Measurements from ENCODE around the gene OVOL1. TPM values are rescaled to one million over a fixed set of nuclear protein-coding genes. Genes with fewer than 3 reads are reported as not detected.
A peak's percentile ranks its signal among the peaks of the same experiment; 100 is the strongest.

Gene OVOL1
- total and polyA plus RNA-seq, 4 donors, result 0.28 to 3.9 TPM; not detected in 2

GRCh38 chr11:65779919-65780769 lies 6.7 kb upstream of the OVOL1 start:
- H3K27ac ChIP-seq (ENCODE audit: low read depth in 1 of 2, low read length in 2 of 2), result no peak overlapping the region
- DNase-seq (peak; percentile 86 to 93), ATAC-seq (ENCODE audit: low FRiP score) (peak; percentile 87)
- H3K4me3 ChIP-seq (ENCODE audit: low read length in 2 of 2), result peak overlapping the region; percentile 84 to 87
- H3K9me3 ChIP-seq (ENCODE audit: control insufficient read depth, low read length), result no peaks in the 10 kb centered on the region
- 4 to 7% methylated on average over 58 to 76 of the region's 76 CpGs for WGBS, 2 donors
- intact Hi-C loops (cut with DNase I), result loop anchor here (2.0 to 5.0 kb wide), 3 partner anchors 37 to 68 kb away; partner anchors contain the start of gene KAT5 (in 1 of the 2)
- no peaks in the 10 kb centered on the region for H3K4me1 ChIP-seq (ENCODE audit: control insufficient read depth in 1 of 2, insufficient read depth in 2 of 2, low read length in 2 of 2)
- peaks cover 0 to 4% of the 10 kb centered on the region in 2 donors for H3K36me3 ChIP-seq (ENCODE audit: control insufficient read depth in 1 of 2, insufficient read depth in 2 of 2, low read length in 1 of 2)
- H3K27me3 ChIP-seq (ENCODE audit: control insufficient read depth in 1 of 2, insufficient read depth in 2 of 2, low read length in 1 of 2), result no peaks in the 10 kb centered on the region

GRCh38 chr11:65780770-65781151 lies 6.1 kb upstream of the OVOL1 start, which contains the start of gene AP5B1:
TSS of gene AP5B1 (minus strand) at chr11:65780976. CDS start at chr11:65780591, 385 bp downstream.
- peak; percentile 61 for ATAC-seq (ENCODE audit: low FRiP score)
- Histone ChIP-seq H3K36me3 (ENCODE audit: control insufficient read depth in 1 of 2, insufficient read depth in 2 of 2, low read length in 1 of 2) (peaks cover 0 to 4% of the 10 kb centered on the region in 2 donors), H3K4me1 (ENCODE audit: control insufficient read depth in 1 of 2, insufficient read depth in 2 of 2, low read length in 2 of 2) (no peaks in the 10 kb centered on the region), H3K9me3 (ENCODE audit: control insufficient read depth, low read length) (no peaks in the 10 kb centered on the region), H3K27ac (ENCODE audit: low read depth in 1 of 2, low read length in 2 of 2) (no peak within 1 kb of the TSS), H3K4me3 (ENCODE audit: low read length in 2 of 2) (peak within 1 kb of the TSS; percentile 84 to 87), H3K27me3 (ENCODE audit: control insufficient read depth in 1 of 2, insufficient read depth in 2 of 2, low read length in 1 of 2) (no peaks in the 10 kb centered on the region)
- WGBS, 2 donors, result 1 to 2% methylated on average over 29 to 59 of the region's 59 CpGs
- intact Hi-C loops (cut with DNase I), result loop anchor here in 1 of 2 donors (2.0 to 5.0 kb wide), 2 partner anchors 38 to 68 kb away; partner anchors contain the start of gene KAT5
- peak in 1 of 2 donors; percentile 90 for DNase-seq

DNA sequence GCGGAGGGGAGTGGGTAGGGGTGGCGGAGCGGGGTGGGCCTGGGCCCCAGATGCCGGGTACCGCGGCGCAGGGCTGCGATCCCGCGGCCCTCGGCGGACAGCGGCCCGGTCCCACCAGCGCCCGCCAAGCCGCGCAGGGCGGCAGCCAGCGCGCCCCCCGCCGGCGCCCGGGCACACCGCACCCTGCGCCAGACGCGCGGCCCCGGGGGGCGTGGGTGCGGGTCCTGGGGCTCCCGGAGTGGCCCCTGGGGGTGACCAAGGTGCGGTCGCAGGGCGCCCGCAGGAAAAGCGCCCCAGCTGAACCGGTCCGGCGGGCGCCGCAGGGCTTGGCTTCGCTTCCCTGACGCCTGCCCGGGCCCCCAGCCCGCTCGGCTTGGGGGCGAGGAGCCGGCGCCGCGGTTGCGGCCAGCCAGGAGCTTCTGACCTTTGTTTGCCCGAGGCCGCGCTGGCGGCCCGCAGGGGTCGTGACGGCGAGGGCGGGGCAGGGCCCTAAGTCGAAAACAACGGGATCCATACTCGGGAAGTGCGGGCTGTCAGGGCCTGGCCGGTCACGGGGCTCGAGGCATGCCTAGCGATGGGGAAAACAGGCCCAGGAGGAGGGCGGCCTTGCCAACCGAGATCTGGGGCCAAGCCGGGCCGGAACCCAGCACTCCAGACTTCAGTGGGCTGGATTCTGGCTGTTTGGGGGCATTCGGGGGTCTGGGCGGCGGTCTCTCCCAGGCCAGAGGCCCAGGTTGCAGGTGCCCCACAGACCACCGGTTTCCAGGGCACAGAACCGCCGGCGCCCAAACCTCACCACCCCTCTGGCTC lies 5.5 kb upstream of the OVOL1 start:
- DNase-seq (peak; percentile 69 to 81), ATAC-seq (ENCODE audit: low FRiP score) (peak; percentile 31)
- Histone ChIP-seq H3K36me3 (ENCODE audit: control insufficient read depth in 1 of 2, insufficient read depth in 2 of 2, low read length in 1 of 2) (peaks cover 0 to 4% of the 10 kb centered on the region in 2 donors), H3K4me1 (ENCODE audit: control insufficient read depth in 1 of 2, insufficient read depth in 2 of 2, low read length in 2 of 2) (no peaks in the 10 kb centered on the region), H3K27me3 (ENCODE audit: control insufficient read depth in 1 of 2, insufficient read depth in 2 of 2, low read length in 1 of 2) (no peaks in the 10 kb centered on the region), H3K9me3 (ENCODE audit: control insufficient read depth, low read length) (no peaks in the 10 kb centered on the region), H3K27ac (ENCODE audit: low read depth in 1 of 2, low read length in 2 of 2) (no peak overlapping the region), H3K4me3 (ENCODE audit: low read length in 2 of 2) (peak overlapping the region; percentile 62 to 84)
- WGBS, 2 donors, result 9% methylated on average over 58 to 83 of the region's 83 CpGs
- intact Hi-C loops (cut with DNase I), result loop anchor here in 1 of 2 donors (2.0 to 5.0 kb wide), 2 partner anchors 37 to 69 kb away; partner anchors contain the start of gene KAT5

DNA sequence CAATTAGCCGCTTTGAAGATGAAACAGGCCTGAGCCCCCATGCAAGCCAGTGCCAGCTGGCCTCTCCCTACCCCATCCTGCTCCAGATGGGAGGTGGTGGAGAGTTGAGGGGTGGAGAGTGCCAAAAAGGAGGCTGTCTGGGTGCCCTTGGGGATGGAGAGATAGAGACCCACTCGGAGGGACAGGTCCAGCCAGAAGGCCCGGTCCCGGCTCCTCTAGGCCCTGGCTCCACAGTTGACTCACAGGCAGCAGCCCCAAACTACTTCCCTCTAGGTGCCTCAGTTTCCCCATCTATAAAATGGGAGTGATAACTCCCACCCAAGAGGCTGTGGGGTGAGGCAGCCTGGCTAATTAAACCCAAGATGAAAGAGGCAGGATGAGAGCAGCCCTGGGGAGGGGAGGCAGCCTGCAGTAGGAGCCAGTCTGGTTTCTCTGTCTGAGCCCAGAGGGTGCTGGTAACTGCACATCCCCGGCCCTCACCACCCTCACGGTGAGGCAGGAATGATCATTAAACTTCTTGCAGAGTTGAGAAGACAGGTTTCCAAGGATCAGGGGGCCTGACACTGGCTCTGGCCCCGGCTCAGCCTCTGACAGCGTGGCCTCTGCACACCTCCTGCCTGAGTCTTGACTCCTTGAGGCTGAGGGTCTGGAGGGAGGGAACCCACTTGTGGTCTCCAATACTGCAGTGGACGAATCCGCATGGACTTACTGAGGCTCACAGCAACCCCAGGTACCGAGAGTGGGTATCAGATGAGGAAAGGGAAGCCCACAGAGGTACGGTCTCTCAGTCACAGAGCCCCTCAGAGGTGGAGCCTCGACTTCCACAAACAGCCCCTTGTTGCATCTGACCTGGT lies 4.7 kb upstream of the OVOL1 start:
- no peak overlapping the region for H3K27ac ChIP-seq (ENCODE audit: low read depth in 1 of 2, low read length in 2 of 2)
- no peaks in the 10 kb centered on the region for H3K4me1 ChIP-seq (ENCODE audit: control insufficient read depth in 1 of 2, insufficient read depth in 2 of 2, low read length in 2 of 2)
- ATAC-seq (ENCODE audit: low FRiP score) (no peak), DNase-seq (peak in 1 of 2 donors; percentile 32)
- no peaks in the 10 kb centered on the region for H3K27me3 ChIP-seq (ENCODE audit: control insufficient read depth in 1 of 2, insufficient read depth in 2 of 2, low read length in 1 of 2)
- intact Hi-C loops (cut with DNase I), result loop anchor here in 1 of 2 donors (2.0 to 5.0 kb wide), 2 partner anchors 37 to 70 kb away; partner anchors contain the start of gene KAT5
- no peaks in the 10 kb centered on the region for H3K9me3 ChIP-seq (ENCODE audit: control insufficient read depth, low read length)
- H3K4me3 ChIP-seq (ENCODE audit: low read length in 2 of 2), result no peak overlapping the region
- peaks cover 0 to 4% of the 10 kb centered on the region in 2 donors for H3K36me3 ChIP-seq (ENCODE audit: control insufficient read depth in 1 of 2, insufficient read depth in 2 of 2, low read length in 1 of 2)
- 85 to 90% methylated on average over 13 of the region's 13 CpGs for WGBS, 2 donors

- Histone ChIP-seq H3K36me3 (ENCODE audit: control insufficient read depth in 1 of 2, insufficient read depth in 2 of 2, low read length in 1 of 2) (peaks cover 0 to 2% of the 10 kb centered on the region in 2 donors), H3K27ac (ENCODE audit: low read depth in 1 of 2, low read length in 2 of 2) (no peak overlapping the region), H3K4me1 (ENCODE audit: control insufficient read depth in 1 of 2, insufficient read depth in 2 of 2, low read length in 2 of 2) (no peaks in the 10 kb centered on the region), H3K9me3 (ENCODE audit: control insufficient read depth, low read length) (no peaks in the 10 kb centered on the region), H3K27me3 (ENCODE audit: control insufficient read depth in 1 of 2, insufficient read depth in 2 of 2, low read length in 1 of 2) (no peaks in the 10 kb centered on the region), H3K4me3 (ENCODE audit: low read length in 2 of 2) (no peak overlapping the region)
- 89 to 90% methylated on average over 9 of the region's 9 CpGs for WGBS, 2 donors
- intact Hi-C loops (cut with DNase I), result loop anchor here in 1 of 2 donors (5.0 kb wide), 1 partner anchor 71 kb away; the partner anchor contains the start of gene KAT5
- ATAC-seq (ENCODE audit: low FRiP score), result no peak
- DNase-seq, result peak in 1 of 2 donors; percentile 62
These were observed 4.0 kb upstream of the OVOL1 start for GRCh38 chr11:65782816-65783228.

DNA sequence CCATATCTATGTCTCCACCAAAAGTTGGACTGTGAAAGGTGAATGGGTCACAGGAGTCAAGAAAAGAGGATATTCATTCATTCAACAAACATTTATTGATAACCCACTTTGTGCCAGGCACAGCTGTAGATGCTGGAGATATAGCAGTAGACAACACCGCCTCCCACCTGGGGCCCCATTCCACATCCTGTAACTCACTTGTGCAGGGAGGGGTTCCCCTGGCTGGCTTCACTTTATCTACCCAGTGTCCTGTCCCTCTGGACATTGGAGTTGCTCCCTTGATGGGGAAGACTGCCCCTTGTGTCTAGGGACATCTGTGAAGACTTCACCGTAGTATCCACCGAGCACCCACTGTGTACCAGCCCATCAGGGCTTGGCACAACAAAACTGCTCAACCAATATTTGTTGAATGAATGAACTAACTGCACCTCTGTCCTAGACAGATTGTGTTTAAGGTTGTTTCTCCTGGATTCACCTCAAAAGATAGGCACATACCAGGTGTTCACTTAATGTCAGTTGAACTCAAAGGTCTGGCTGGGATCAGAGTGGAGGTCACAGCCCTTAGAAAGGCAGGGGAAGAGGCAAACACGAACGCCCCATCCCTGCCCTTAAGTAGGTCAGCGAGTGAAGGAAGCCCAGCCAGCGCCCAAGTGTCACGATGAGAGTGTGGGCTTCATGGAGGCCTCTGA lies 1.4 kb upstream of the OVOL1 start:
- H3K4me3 ChIP-seq (ENCODE audit: low read length in 2 of 2), result no peak overlapping the region
- no peak overlapping the region for H3K27ac ChIP-seq (ENCODE audit: low read depth in 1 of 2, low read length in 2 of 2)
- intact Hi-C loops (cut with DNase I), result no loop called here
- no peak for ATAC-seq (ENCODE audit: low FRiP score)
- no peaks in the 10 kb centered on the region for H3K36me3 ChIP-seq (ENCODE audit: control insufficient read depth in 1 of 2, insufficient read depth in 2 of 2, low read length in 1 of 2)
- no peaks in the 10 kb centered on the region for H3K9me3 ChIP-seq (ENCODE audit: control insufficient read depth, low read length)
- no peaks in the 10 kb centered on the region for H3K27me3 ChIP-seq (ENCODE audit: control insufficient read depth in 1 of 2, insufficient read depth in 2 of 2, low read length in 1 of 2)
- peak in 1 of 2 donors; percentile 26 for DNase-seq
- WGBS, 2 donors, result 80 to 82% methylated on average over 8 of the region's 8 CpGs
- H3K4me1 ChIP-seq (ENCODE audit: control insufficient read depth in 1 of 2, insufficient read depth in 2 of 2, low read length in 2 of 2), result no peaks in the 10 kb centered on the region

DNA sequence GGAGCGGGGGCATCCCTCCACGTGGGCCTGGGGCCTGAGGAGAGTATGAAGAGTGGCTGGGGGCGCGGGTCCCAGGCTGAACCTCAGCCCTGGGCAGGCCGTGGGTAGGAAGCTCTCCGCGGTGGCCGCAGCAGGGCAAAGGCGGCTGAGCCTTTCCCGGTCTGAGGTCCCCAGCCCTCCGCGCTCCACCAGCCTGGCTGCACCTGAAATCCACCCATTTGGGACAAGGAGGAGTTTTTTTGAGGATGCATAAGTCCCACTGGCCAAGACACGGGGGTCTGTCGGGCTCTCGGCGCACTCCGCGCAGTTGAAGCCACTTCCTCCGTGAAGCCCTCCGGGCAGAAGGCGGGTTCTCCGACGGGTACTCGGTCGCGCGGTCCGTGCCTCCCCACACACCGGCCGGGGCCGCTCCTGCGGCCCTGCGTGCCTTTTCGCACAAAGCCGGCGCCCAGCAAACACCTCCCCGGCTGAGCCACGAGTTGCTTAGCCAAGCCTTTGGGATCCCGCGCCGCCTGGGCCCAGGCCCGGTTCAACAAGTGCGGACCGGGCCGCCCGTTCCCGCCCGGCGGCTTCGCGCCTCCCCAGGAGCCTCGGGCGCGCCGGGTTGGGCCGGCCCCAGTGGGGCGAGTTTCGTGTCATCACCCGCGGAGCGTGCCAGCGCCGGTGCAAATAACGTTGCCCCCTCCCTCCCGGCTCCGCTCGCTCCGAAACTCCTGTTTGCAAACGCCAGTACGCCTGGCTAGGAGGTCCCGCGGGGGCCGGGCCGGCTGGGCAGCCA lies 666 bp upstream of the OVOL1 start:
- intact Hi-C loops (cut with DNase I), result no loop called here
- ATAC-seq (ENCODE audit: low FRiP score), result no peak
- Histone ChIP-seq H3K4me1 (ENCODE audit: control insufficient read depth in 1 of 2, insufficient read depth in 2 of 2, low read length in 2 of 2) (no peaks in the 10 kb centered on the region), H3K9me3 (ENCODE audit: control insufficient read depth, low read length) (no peaks in the 10 kb centered on the region), H3K27me3 (ENCODE audit: control insufficient read depth in 1 of 2, insufficient read depth in 2 of 2, low read length in 1 of 2) (no peaks in the 10 kb centered on the region), H3K27ac (ENCODE audit: low read depth in 1 of 2, low read length in 2 of 2) (no peak overlapping the region), H3K36me3 (ENCODE audit: control insufficient read depth in 1 of 2, insufficient read depth in 2 of 2, low read length in 1 of 2) (no peaks in the 10 kb centered on the region), H3K4me3 (ENCODE audit: low read length in 2 of 2) (no peak overlapping the region)
- peak; percentile 35 to 54 for DNase-seq
- 8 to 11% methylated on average over 66 to 74 of the region's 74 CpGs for WGBS, 2 donors

Measured in aorta (tissue), 5 donors.